Nephron progenitor cell (in vitro differentiated cells): ENCODE measurements around the gene IL1RAPL2.
"Not testable (repeated sequence)": the region's sequence is repeated elsewhere in the genome, so short reads cannot be mapped to it uniquely, and the experiment has no call there.

ENCODE experiments used
- DNase-seq: peaks from one replicate; pipeline ENCODE4 v3.0.0; 2021
- H3K27ac Mint-ChIP-seq: 2 replicates; pipeline ENCODE4 v1.8.0; 2021; ENCODE audit warnings: mild to moderate bottlenecking, moderate library complexity, mixed read lengths
- H3K27me3 Mint-ChIP-seq: 2 replicates; pipeline ENCODE4 v1.8.0; 2021; ENCODE audit warnings: mild to moderate bottlenecking, low read depth, mixed read lengths; ENCODE audit not compliant: poor library complexity
- H3K36me3 Mint-ChIP-seq: 2 replicates; pipeline ENCODE4 v1.8.0; 2021; ENCODE audit warnings: low read depth, mixed read lengths
- H3K4me1 Mint-ChIP-seq: 2 replicates; pipeline ENCODE4 v1.8.0; 2021; ENCODE audit warnings: mixed read lengths
- H3K4me3 Mint-ChIP-seq: 2 replicates; pipeline ENCODE4 v1.8.0; 2021; ENCODE audit warnings: mild to moderate bottlenecking, moderate library complexity, mixed read lengths
- H3K9me3 Mint-ChIP-seq: 2 replicates; pipeline ENCODE4 v1.8.0; 2021; ENCODE audit warnings: mild to moderate bottlenecking, moderate library complexity, mixed read lengths
- CTCF ChIP-seq: fragments of 200-600 bp; sonication (generic); IDR thresholded peaks from 2 replicates; pipeline ENCODE4 v1.5.0; 2021; ENCODE audit warnings: antibody characterized with exemption

IL1RAPL2 gene

GRCh38 chrX:104565791-104566680 is at the start of gene IL1RAPL2:
IL1RAPL2 (plus strand) TSS chrX:104566199.
- peak; percentile 68 for DNase-seq
- Mint-ChIP-seq H3K36me3 (no peaks in the 10 kb centered on the region), H3K4me3 (peak within 1 kb of the TSS; percentile 84), H3K9me3 (peaks cover 38% of the 10 kb centered on the region), H3K4me1 (no peaks in the 10 kb centered on the region), H3K27me3 (peaks cover 71% of the 10 kb centered on the region), H3K27ac (no peak within 1 kb of the TSS)
- peak; percentile 55 for TF ChIP-seq CTCF

- H3K4me3 Mint-ChIP-seq, result no peak overlapping the region
- DNase-seq, result no peak
- no peaks in the 10 kb centered on the region for H3K36me3 Mint-ChIP-seq
- no peak overlapping the region for H3K27ac Mint-ChIP-seq
- H3K27me3 Mint-ChIP-seq, result peaks cover 3% of the 10 kb centered on the region
- H3K4me1 Mint-ChIP-seq, result no peaks in the 10 kb centered on the region
- TF ChIP-seq CTCF, result no peak
- H3K9me3 Mint-ChIP-seq, result peaks cover 10% of the 10 kb centered on the region
Observed at GRCh38 chrX:104522386-104522785, 43.6 kb upstream of the IL1RAPL2 start.

- Mint-ChIP-seq H3K36me3 (no peaks in the 10 kb centered on the region), H3K4me1 (no peaks in the 10 kb centered on the region), H3K27ac (no peak overlapping the region), H3K4me3 (no peak overlapping the region), H3K9me3 (peaks cover 15% of the 10 kb centered on the region), H3K27me3 (peaks cover 3% of the 10 kb centered on the region)
- TF ChIP-seq CTCF, result no peak
- DNase-seq, result no peak
Observed at GRCh38 chrX:104523858-104524257, 42.1 kb upstream of the IL1RAPL2 start.

GRCh38 chrX:104539081-104539480 is 26.9 kb upstream of the IL1RAPL2 start:
- Mint-ChIP-seq H3K4me3 (no peak overlapping the region), H3K36me3 (no peaks in the 10 kb centered on the region), H3K4me1 (no peaks in the 10 kb centered on the region), H3K27ac (no peak overlapping the region), H3K9me3 (peaks cover 23% of the 10 kb centered on the region), H3K27me3 (peaks cover 2% of the 10 kb centered on the region)
- no peak for TF ChIP-seq CTCF
- no peak for DNase-seq

GRCh38 chrX:104542447-104542846 is 23.6 kb upstream of the IL1RAPL2 start:
- H3K9me3 Mint-ChIP-seq, result peaks cover 22% of the 10 kb centered on the region
- H3K4me3 Mint-ChIP-seq, H3K27ac Mint-ChIP-seq, H3K36me3 Mint-ChIP-seq, H3K4me1 Mint-ChIP-seq, H3K27me3 Mint-ChIP-seq, DNase-seq: not testable (repeated sequence)

GRCh38 chrX:104564335-104564734 is 1.7 kb upstream of the IL1RAPL2 start:
- Mint-ChIP-seq H3K4me1 (no peaks in the 10 kb centered on the region), H3K27me3 (peaks cover 54% of the 10 kb centered on the region), H3K4me3 (no peak overlapping the region), H3K27ac (no peak overlapping the region), H3K9me3 (peaks cover 35% of the 10 kb centered on the region), H3K36me3 (no peaks in the 10 kb centered on the region)
- no peak for DNase-seq
- no peak for TF ChIP-seq CTCF
